ENCODE results near the gene MAP2. TPM values are rescaled to one million over a fixed set of nuclear protein-coding genes. Genes with fewer than 3 reads are reported as not detected.

Gene MAP2, protein sequence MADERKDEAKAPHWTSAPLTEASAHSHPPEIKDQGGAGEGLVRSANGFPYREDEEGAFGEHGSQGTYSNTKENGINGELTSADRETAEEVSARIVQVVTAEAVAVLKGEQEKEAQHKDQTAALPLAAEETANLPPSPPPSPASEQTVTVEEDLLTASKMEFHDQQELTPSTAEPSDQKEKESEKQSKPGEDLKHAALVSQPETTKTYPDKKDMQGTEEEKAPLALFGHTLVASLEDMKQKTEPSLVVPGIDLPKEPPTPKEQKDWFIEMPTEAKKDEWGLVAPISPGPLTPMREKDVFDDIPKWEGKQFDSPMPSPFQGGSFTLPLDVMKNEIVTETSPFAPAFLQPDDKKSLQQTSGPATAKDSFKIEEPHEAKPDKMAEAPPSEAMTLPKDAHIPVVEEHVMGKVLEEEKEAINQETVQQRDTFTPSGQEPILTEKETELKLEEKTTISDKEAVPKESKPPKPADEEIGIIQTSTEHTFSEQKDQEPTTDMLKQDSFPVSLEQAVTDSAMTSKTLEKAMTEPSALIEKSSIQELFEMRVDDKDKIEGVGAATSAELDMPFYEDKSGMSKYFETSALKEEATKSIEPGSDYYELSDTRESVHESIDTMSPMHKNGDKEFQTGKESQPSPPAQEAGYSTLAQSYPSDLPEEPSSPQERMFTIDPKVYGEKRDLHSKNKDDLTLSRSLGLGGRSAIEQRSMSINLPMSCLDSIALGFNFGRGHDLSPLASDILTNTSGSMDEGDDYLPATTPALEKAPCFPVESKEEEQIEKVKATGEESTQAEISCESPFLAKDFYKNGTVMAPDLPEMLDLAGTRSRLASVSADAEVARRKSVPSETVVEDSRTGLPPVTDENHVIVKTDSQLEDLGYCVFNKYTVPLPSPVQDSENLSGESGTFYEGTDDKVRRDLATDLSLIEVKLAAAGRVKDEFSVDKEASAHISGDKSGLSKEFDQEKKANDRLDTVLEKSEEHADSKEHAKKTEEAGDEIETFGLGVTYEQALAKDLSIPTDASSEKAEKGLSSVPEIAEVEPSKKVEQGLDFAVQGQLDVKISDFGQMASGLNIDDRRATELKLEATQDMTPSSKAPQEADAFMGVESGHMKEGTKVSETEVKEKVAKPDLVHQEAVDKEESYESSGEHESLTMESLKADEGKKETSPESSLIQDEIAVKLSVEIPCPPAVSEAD (N-terminal part only)
- 0.82 and 16.0 TPM in 2 replicates for total RNA-seq (ENCODE audit: low replicate concordance)

DNA sequence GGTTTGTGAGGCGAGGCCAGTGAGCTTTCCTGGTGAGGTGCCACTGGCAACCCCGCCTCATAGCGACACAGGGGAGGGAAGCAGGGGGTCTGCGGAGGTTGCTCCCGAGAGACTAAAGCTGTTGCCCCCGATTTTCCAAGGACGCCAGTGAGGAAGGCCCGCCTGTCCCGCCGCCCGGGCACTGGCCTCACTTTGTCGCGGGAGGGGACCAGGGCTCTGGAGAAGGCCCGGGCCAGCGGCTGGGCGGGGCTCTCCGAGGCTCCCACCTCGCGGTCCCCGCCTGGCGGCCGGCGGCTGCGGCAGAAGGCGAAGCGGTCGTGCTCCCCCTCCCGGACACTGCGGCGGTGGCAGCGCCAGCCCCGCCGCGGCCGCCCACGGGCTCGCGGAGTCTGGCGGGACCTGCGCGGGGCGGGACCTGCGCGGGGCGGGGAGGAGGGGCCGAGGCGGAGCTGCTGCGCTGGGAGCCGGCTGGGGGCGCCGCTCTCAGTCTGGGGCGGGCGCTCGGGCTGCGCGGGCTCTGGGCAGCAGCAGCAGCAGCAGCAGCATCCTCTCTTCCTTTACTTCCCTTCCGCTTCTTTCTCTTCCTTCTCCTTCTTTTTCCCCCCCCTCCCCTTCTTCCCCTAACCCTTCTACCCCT is at the start of gene MAP2:
MAP2 (plus strand) TSS at position 486 of the 637 bp plus-strand sequence. CDS start 229,124 bp downstream, outside the sequence.

DNA sequence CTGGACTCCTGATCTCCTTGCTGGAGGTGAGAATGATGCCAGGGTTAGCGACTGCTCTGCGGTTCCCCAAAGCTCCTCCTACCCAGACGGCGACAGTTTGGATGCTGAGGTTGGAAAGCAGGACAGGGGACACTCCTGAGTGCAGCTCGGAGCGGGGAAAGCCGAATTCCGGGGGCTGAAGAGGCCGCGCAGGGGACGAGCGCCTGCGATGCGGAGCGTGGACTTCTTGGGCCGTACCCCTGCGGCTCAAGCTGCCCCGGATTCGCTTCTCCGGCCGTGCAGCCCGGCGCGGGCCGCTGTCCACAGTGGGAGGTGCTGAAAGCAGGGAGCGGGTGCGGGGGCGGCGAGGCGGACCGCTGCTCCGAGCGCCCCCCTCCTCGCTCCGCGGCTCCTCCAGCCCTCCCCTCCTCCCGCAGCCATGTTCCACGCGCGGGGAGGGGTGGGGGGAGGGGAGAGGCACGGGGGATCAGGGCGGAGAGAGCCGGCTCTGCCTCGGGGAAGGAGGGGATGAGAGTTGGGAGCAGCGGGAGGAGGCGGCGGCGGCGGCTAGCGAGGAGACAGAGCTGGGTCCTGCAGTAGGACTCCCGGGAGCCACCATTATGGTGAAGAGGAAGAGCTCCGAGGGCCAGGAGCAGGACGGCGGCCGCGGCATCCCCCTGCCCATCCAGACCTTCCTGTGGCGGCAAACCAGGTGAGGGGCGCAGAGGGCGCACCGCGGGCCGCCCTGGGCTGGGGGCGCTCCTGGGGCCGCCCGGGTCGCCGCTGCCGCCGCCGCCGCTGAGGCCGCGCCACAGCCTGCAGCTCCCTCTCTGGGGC is 347.8 kb downstream of the MAP2 start, which contains the start of gene UNC80:
UNC80 (plus strand) TSS at position 359 of the 816 bp plus-strand sequence; CDS start at position 600, 241 bp downstream.

